Measurements from ENCODE around the gene LENG8. TPM values are rescaled to one million over a fixed set of nuclear protein-coding genes. Genes with fewer than 3 reads are reported as not detected.

Gene LENG8
- total RNA-seq, 4 donors from 2014 or later: 9.9 to 49.5 (median 15.5) TPM

- ATAC-seq (no peak), DNase-seq (no peak)
- TF ChIP-seq POLR2A (IDR thresholded peaks at IDR 0.05) (no peak), CTCF (IDR thresholded peaks at IDR 0.05 in 4 of 5, conservative IDR thresholded peaks at IDR 0.05 in 1 of 5) (no peak)
- Histone ChIP-seq H3K4me3 (no peak overlapping the region), H3K4me1 (no peaks in the 10 kb centered on the region), H3K9me3 (no peaks in the 10 kb centered on the region), H3K27ac (no peak overlapping the region), H3K36me3 (no peaks in the 10 kb centered on the region), H3K27me3 (peaks cover 0 to 8% (median 0%) of the 10 kb centered on the region in 3 donors)
- intact Hi-C loops (cut with DNase I; ENCODE audit: low total_unique reads): no loop called here
- in situ Hi-C loops (cut with MboI; ENCODE audit: low sequenced_read_pairs in 4 of 4): no loop called here
These were observed 33.9 kb downstream of the LENG8 start for GRCh38 chr19:54482889-54483288.

GRCh38 chr19:54484451-54484850 lies 35.5 kb downstream of the LENG8 start:
- Histone ChIP-seq H3K27me3 (peaks cover 0 to 8% (median 0%) of the 10 kb centered on the region in 3 donors), H3K4me1 (no peaks in the 10 kb centered on the region), H3K27ac (no peak overlapping the region), H3K4me3 (no peak overlapping the region), H3K36me3 (no peaks in the 10 kb centered on the region), H3K9me3 (no peaks in the 10 kb centered on the region)
- in situ Hi-C loops (cut with MboI; ENCODE audit: low sequenced_read_pairs in 4 of 4): no loop called here
- intact Hi-C loops (cut with DNase I; ENCODE audit: low total_unique reads): no loop called here
- TF ChIP-seq POLR2A (IDR thresholded peaks at IDR 0.05) (no peak), CTCF (IDR thresholded peaks at IDR 0.05 in 4 of 5, conservative IDR thresholded peaks at IDR 0.05 in 1 of 5) (no peak)
- no peak for ATAC-seq
- DNase-seq: no peak

DNA sequence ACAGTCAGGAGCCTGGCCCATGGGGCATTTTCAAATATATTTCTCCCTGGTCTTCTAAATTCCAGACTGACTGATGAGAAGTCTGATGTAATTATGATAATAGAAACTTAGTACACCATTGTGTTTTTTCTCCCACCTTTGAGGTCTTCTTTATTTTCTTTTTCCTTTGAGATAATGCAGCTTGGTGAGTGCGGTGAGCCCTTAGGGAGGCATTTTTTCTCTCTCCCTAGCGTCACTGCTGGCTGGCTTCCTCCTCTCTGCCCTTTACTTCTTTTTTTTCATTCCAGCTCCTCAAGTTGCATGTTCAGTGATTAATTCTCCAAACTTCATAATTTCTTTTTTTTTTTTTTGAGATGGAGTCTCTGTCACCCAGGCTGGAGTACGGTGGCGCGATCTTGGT lies 36.9 kb downstream of the LENG8 start:
- Histone ChIP-seq H3K9me3 (no peaks in the 10 kb centered on the region), H3K36me3 (no peaks in the 10 kb centered on the region), H3K4me3 (no peak overlapping the region), H3K4me1 (no peaks in the 10 kb centered on the region), H3K27ac (no peak overlapping the region), H3K27me3 (peaks cover 0 to 8% (median 0%) of the 10 kb centered on the region in 3 donors)
- DNase-seq (no peak), ATAC-seq (no peak)
- in situ Hi-C loops (cut with MboI; ENCODE audit: low sequenced_read_pairs in 4 of 4): no loop called here
- intact Hi-C loops (cut with DNase I; ENCODE audit: low total_unique reads): no loop called here
- TF ChIP-seq CTCF (IDR thresholded peaks at IDR 0.05 in 4 of 5, conservative IDR thresholded peaks at IDR 0.05 in 1 of 5): no peak
- no peak for TF ChIP-seq POLR2A (IDR thresholded peaks at IDR 0.05)

DNA sequence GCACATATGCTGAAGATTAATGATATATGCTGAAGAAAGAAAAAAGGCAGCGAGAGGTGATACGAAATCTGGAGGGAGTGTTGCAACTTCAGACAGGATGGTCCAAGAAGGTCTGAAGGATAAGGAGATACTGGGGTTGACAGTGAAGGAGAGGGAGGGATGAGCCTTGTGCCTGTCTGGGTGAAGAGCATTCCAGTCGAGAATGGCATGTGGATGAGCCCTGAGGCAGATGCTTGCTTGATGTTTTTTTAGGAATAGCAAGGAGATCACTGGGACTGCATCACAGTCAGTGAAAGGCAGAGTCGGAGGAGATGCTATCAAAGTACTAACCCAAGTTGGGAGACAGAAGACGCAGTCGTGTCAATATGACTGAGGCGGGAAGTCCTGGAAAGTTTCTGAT lies 40.3 kb downstream of the LENG8 start:
- no peaks in the 10 kb centered on the region for H3K36me3 ChIP-seq
- no peak for TF ChIP-seq POLR2A (IDR thresholded peaks at IDR 0.05)
- no peak for TF ChIP-seq CTCF (IDR thresholded peaks at IDR 0.05 in 4 of 5, conservative IDR thresholded peaks at IDR 0.05 in 1 of 5)
- H3K4me1 ChIP-seq: no peaks in the 10 kb centered on the region
- ATAC-seq (no peak), DNase-seq (no peak)
- no peak overlapping the region for H3K27ac ChIP-seq
- intact Hi-C loops (cut with DNase I; ENCODE audit: low total_unique reads): no loop called here
- H3K27me3 ChIP-seq: peaks cover 0 to 4% (median 3%) of the 10 kb centered on the region in 3 donors
- in situ Hi-C loops (cut with MboI; ENCODE audit: low sequenced_read_pairs in 4 of 4): no loop called here
- no peaks in the 10 kb centered on the region for H3K9me3 ChIP-seq
- H3K4me3 ChIP-seq: no peak overlapping the region

DNA sequence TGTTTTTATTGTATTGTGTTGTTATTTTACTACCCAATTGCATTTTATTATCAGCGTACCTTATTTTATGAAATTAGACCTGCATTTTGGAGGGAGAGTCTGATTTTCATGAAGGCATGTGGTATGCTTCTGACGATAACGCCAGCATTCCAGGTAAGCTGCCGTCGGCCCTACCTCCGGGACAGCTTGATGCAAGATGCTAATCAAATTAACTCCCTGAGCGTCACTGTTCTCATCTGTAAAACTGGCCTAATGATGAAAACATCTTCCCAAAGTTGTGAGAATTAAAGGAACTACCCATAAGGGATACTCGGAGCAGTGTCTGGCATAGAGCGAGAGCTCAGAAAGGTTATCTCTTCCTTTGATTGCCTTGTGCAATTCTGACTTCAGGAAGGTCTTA lies 40.8 kb downstream of the LENG8 start:
- peaks cover 0 to 3% (median under 1%) of the 10 kb centered on the region in 3 donors for H3K27me3 ChIP-seq
- TF ChIP-seq POLR2A (IDR thresholded peaks at IDR 0.05) (no peak), CTCF (IDR thresholded peaks at IDR 0.05 in 4 of 5, conservative IDR thresholded peaks at IDR 0.05 in 1 of 5) (no peak)
- H3K4me3 ChIP-seq: no peak overlapping the region
- H3K27ac ChIP-seq: no peak overlapping the region
- H3K9me3 ChIP-seq: no peaks in the 10 kb centered on the region
- H3K4me1 ChIP-seq: no peaks in the 10 kb centered on the region
- intact Hi-C loops (cut with DNase I; ENCODE audit: low total_unique reads): no loop called here
- DNase-seq (no peak), ATAC-seq (no peak)
- in situ Hi-C loops (cut with MboI; ENCODE audit: low sequenced_read_pairs in 4 of 4): no loop called here
- H3K36me3 ChIP-seq: no peaks in the 10 kb centered on the region

Measured in gastrocnemius medialis (tissue), 4 donors.